ENCODE data around the gene PDE3A. TPM values are rescaled to one million over a fixed set of nuclear protein-coding genes. Genes with fewer than 3 reads are reported as not detected.

Gene PDE3A
- total RNA-seq, 4 donors from 2014 or later = 51.3 to 150 (median 114) TPM

- no peak for DNase-seq
- Histone ChIP-seq H3K9me3 (no peaks in the 10 kb centered on the region), H3K36me3 (no peaks in the 10 kb centered on the region), H3K4me1 (peaks cover 0 to 57% (median 10%) of the 10 kb centered on the region in 4 donors), H3K27me3 (no peaks in the 10 kb centered on the region), H3K4me3 (no peak overlapping the region), H3K27ac (peak overlapping the region in 1 of 4 donors; percentile 13)
- intact Hi-C loops (cut with DNase I; ENCODE audit: low total_unique reads) = no loop called here
- TF ChIP-seq CTCF (IDR thresholded peaks at IDR 0.05) = no peak
- no peak for TF ChIP-seq EP300 (IDR thresholded peaks at IDR 0.05; ENCODE audit: low read depth)
- no peak for TF ChIP-seq POLR2A (IDR thresholded peaks at IDR 0.05)
- no peak for TF ChIP-seq POLR2AphosphoS5 (IDR thresholded peaks at IDR 0.05)
- 93% methylated on average over 4 of the region's 4 CpGs for WGBS, 2 donors (ENCODE audit: low coverage in 1 of 2)
- in situ Hi-C loops (cut with MboI; ENCODE audit: low pct_ligation_motif_present in 1 of 4, low pct_unique_long_range_greater_than_20kb in 1 of 4, low sequenced_read_pairs in 3 of 4) = no loop called here
These were observed 101.0 kb downstream of the PDE3A start for GRCh38 chr12:20469300-20469699.

GRCh38 chr12:20469756-20470155 is 101.4 kb downstream of the PDE3A start:
- intact Hi-C loops (cut with DNase I; ENCODE audit: low total_unique reads) (no loop called here), in situ Hi-C loops (cut with MboI; ENCODE audit: low pct_ligation_motif_present in 1 of 4, low pct_unique_long_range_greater_than_20kb in 1 of 4, low sequenced_read_pairs in 3 of 4) (no loop called here)
- peaks cover 0 to 57% (median 10%) of the 10 kb centered on the region in 4 donors for H3K4me1 ChIP-seq
- TF ChIP-seq CTCF (IDR thresholded peaks at IDR 0.05) = no peak
- DNase-seq = no peak
- H3K27ac ChIP-seq = peak overlapping the region in 1 of 4 donors; percentile 13
- no peaks in the 10 kb centered on the region for H3K27me3 ChIP-seq
- H3K36me3 ChIP-seq = no peaks in the 10 kb centered on the region
- no peaks in the 10 kb centered on the region for H3K9me3 ChIP-seq
- no peak overlapping the region for H3K4me3 ChIP-seq

- 37 to 48% methylated on average over 2 of the region's 2 CpGs for WGBS, 2 donors (ENCODE audit: low coverage in 1 of 2)
- in situ Hi-C loops (cut with MboI; ENCODE audit: low pct_ligation_motif_present in 1 of 4, low pct_unique_long_range_greater_than_20kb in 1 of 4, low sequenced_read_pairs in 3 of 4) = no loop called here
These were observed 103.9 kb downstream of the PDE3A start for GRCh38 chr12:20472102-20472782.

GRCh38 chr12:20473133-20473532 is 104.8 kb downstream of the PDE3A start:
- intact Hi-C loops (cut with DNase I; ENCODE audit: low total_unique reads) (no loop called here), in situ Hi-C loops (cut with MboI; ENCODE audit: low pct_ligation_motif_present in 1 of 4, low pct_unique_long_range_greater_than_20kb in 1 of 4, low sequenced_read_pairs in 3 of 4) (no loop called here)
- TF ChIP-seq POLR2AphosphoS5 (IDR thresholded peaks at IDR 0.05) (no peak), POLR2A (IDR thresholded peaks at IDR 0.05) (no peak), CTCF (IDR thresholded peaks at IDR 0.05) (no peak), EP300 (IDR thresholded peaks at IDR 0.05; ENCODE audit: low read depth) (no peak)
- Histone ChIP-seq H3K27ac (no peak overlapping the region), H3K27me3 (no peaks in the 10 kb centered on the region), H3K4me3 (no peak overlapping the region), H3K36me3 (no peaks in the 10 kb centered on the region), H3K9me3 (no peaks in the 10 kb centered on the region), H3K4me1 (peaks cover 0 to 37% (median 3%) of the 10 kb centered on the region in 4 donors)
- 93 to 95% methylated on average over 4 to 5 of the region's 5 CpGs for WGBS, 2 donors (ENCODE audit: low coverage in 1 of 2)
- DNase-seq = no peak

More at GRCh38 chr12:20472102-20472782, 103.9 kb downstream of the PDE3A start:
- Histone ChIP-seq H3K36me3 (no peaks in the 10 kb centered on the region), H3K27ac (peak overlapping the region in 2 of 4 donors; percentile 8 to 24), H3K9me3 (no peaks in the 10 kb centered on the region), H3K4me1 (peaks cover 0 to 40% (median 3%) of the 10 kb centered on the region in 4 donors), H3K4me3 (no peak overlapping the region), H3K27me3 (no peaks in the 10 kb centered on the region)
- intact Hi-C loops (cut with DNase I; ENCODE audit: low total_unique reads) = no loop called here
- TF ChIP-seq CTCF (IDR thresholded peaks at IDR 0.05) (no peak), POLR2A (IDR thresholded peaks at IDR 0.05) (no peak), POLR2AphosphoS5 (IDR thresholded peaks at IDR 0.05) (no peak), EP300 (IDR thresholded peaks at IDR 0.05; ENCODE audit: low read depth) (no peak)
- no peak for DNase-seq

All from transverse colon (tissue), 4 donors.